Esophagus squamous epithelium (tissue), 4 donors: ENCODE results near the gene HEXA.

Source experiments
- POLR2A ChIP-seq, 4 donors: fragments of 450-650 bp; IDR thresholded peaks; one replicate each; pipeline ENCODE4 v1.6.1; 2017; ENCODE audit warnings: antibody characterized with exemption in 4 of 4, mild to moderate bottlenecking in 4 of 4, moderate library complexity in 3 of 4
- TF ChIP-seq, protein P1 (sequence below), 6 experiments: fragments of 450-650 bp in 4 of 6; fragments of 200-600 bp in 2 of 6; sonication (generic) in 2 of 6; IDR thresholded peaks; one replicate each; pipeline ENCODE4 v1.5.1; 2016 to 2019; ENCODE audit warnings: antibody characterized with exemption in 6 of 6, mild to moderate bottlenecking in 4 of 6, moderate library complexity in 4 of 6

DNA sequence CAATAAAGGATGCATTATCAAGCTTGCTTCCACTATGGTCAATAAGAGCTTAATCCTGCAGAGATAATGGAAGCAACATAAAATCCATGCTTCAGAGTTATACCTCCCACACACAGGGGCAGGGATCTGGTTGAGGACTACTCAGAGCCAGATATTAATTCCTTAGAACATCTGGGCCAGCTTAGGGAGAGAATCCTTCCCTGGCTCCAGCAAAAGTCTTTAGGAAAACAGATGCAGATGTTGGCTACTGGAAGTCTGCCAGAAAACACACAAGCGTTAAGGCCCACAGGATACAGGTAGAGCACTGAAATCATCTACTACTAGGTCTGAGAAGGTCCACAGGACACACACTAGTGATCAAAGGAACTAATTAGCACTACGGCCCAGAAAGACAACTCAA lies 47.4 kb upstream of the HEXA start:
- TF ChIP-seq POLR2A (IDR thresholded peaks at IDR 0.05): no peak
- TF ChIP-seq, protein P1, sequence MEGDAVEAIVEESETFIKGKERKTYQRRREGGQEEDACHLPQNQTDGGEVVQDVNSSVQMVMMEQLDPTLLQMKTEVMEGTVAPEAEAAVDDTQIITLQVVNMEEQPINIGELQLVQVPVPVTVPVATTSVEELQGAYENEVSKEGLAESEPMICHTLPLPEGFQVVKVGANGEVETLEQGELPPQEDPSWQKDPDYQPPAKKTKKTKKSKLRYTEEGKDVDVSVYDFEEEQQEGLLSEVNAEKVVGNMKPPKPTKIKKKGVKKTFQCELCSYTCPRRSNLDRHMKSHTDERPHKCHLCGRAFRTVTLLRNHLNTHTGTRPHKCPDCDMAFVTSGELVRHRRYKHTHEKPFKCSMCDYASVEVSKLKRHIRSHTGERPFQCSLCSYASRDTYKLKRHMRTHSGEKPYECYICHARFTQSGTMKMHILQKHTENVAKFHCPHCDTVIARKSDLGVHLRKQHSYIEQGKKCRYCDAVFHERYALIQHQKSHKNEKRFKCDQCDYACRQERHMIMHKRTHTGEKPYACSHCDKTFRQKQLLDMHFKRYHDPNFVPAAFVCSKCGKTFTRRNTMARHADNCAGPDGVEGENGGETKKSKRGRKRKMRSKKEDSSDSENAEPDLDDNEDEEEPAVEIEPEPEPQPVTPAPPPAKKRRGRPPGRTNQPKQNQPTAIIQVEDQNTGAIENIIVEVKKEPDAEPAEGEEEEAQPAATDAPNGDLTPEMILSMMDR (IDR thresholded peaks at IDR 0.05): no peak
